GM23338 (cell line): ENCODE results near the gene WBP2NL.

Source experiments
- CREB1 ChIP-seq: fragments of 250-450 bp; sonication (Bioruptor Pico); IDR thresholded peaks from 2 replicates; pipeline ENCODE4 v1.5.0; 2020; ENCODE audit warnings: low read depth, mild to moderate bottlenecking, moderate library complexity
- CTCF ChIP-seq, 2 experiments: fragments of 200-600 bp in 1 of 2; sonication (generic) in 1 of 2; conservative IDR thresholded peaks; 2 replicates each; pipeline versions ENCODE4 v1.5.1 to v1.6.1; 2016 to 2017; ENCODE audit warnings: antibody characterized with exemption in 2 of 2, low read depth in 2 of 2, mild to moderate bottlenecking in 2 of 2, moderate library complexity in 1 of 2
- EZH2 ChIP-seq: fragments of 200-600 bp; sonication (generic); IDR thresholded peaks from one replicate; pipeline ENCODE4 v1.8.0; 2017; ENCODE audit warnings: antibody characterized with exemption, mild to moderate bottlenecking, low read depth; ENCODE audit not compliant: unreplicated experiment
- EZH2phosphoT487 ChIP-seq: fragments of 200-600 bp; sonication (generic); IDR thresholded peaks from one replicate; pipeline ENCODE4 v1.8.1; 2018; ENCODE audit warnings: antibody characterized with exemption; ENCODE audit not compliant: unreplicated experiment
- JUNB ChIP-seq: IDR thresholded peaks from one replicate; pipeline ENCODE4 v1.6.1; 2016; ENCODE audit warnings: antibody characterized with exemption; ENCODE audit not compliant: unreplicated experiment
- POLR2AphosphoS5 ChIP-seq: IDR thresholded peaks from 2 replicates; pipeline ENCODE4 v1.6.1; 2016; ENCODE audit warnings: antibody characterized with exemption, low read depth
- REST ChIP-seq: IDR thresholded peaks from one replicate; pipeline ENCODE4 v1.6.1; 2018; ENCODE audit warnings: antibody characterized with exemption; ENCODE audit not compliant: unreplicated experiment
- STAT1 ChIP-seq: IDR thresholded peaks from one replicate; pipeline ENCODE4 v1.6.1; 2016; ENCODE audit warnings: antibody characterized with exemption; ENCODE audit not compliant: unreplicated experiment
- ZNF114 ChIP-seq: fragments of 250-450 bp; sonication (Bioruptor Pico); IDR thresholded peaks from 2 replicates; pipeline ENCODE4 v1.5.0; 2020; ENCODE audit warnings: mild to moderate bottlenecking, moderate library complexity

GRCh38 chr22:41949297-41949965, 49.2 kb upstream of the WBP2NL start:
- no peak for TF ChIP-seq CTCF (conservative IDR thresholded peaks at IDR 0.05; ENCODE audit: low read depth in 2 of 2)
- no peak for TF ChIP-seq EZH2
- no peak for TF ChIP-seq POLR2AphosphoS5
- no peak for TF ChIP-seq EZH2phosphoT487
- TF ChIP-seq CREB1 (CRISPR knock-in tag): no peak
- TF ChIP-seq REST: no peak
- no peak for TF ChIP-seq ZNF114 (CRISPR knock-in tag)
- TF ChIP-seq STAT1: no peak
- no peak for TF ChIP-seq JUNB
